HG02943 (cell line): ENCODE results near the gene C6orf89.
A peak's percentile ranks its signal among the peaks of the same experiment; 100 is the strongest.
"Not testable (repeated sequence)": the region's sequence is repeated elsewhere in the genome, so short reads cannot be mapped to it uniquely, and the experiment has no call there.

Experiments
- ATAC-seq: cut with Tn5 transposase; IDR thresholded peaks from one replicate; pipeline ENCODE4 v1.9.1; 2021; ENCODE audit warnings: mild to moderate bottlenecking, low read depth, moderate library complexity; ENCODE audit not compliant: unreplicated experiment

The C6orf89 gene

GRCh38 chr6:36886950-36887618, 1.3 kb downstream of the C6orf89 start:
- no peak for ATAC-seq

- no peak for ATAC-seq
These were observed 2.4 kb downstream of the C6orf89 start for GRCh38 chr6:36888115-36888643.

- no peak for ATAC-seq
These were observed 3.1 kb downstream of the C6orf89 start for GRCh38 chr6:36888654-36889481.

- ATAC-seq, result no peak
These were observed 4.4 kb downstream of the C6orf89 start for GRCh38 chr6:36890112-36890663.

GRCh38 chr6:36891153-36891552, 5.4 kb downstream of the C6orf89 start:
- not testable (repeated sequence) for ATAC-seq

GRCh38 chr6:36893976-36894932, 8.5 kb downstream of the C6orf89 start:
- ATAC-seq, result no peak

GRCh38 chr6:36897609-36898008, 11.9 kb downstream of the C6orf89 start:
- no peak for ATAC-seq

- ATAC-seq, result no peak
These were observed 18.4 kb downstream of the C6orf89 start for GRCh38 chr6:36904114-36904513.

- ATAC-seq, result no peak
These were observed 19.2 kb downstream of the C6orf89 start for GRCh38 chr6:36904851-36905393.

- ATAC-seq, result no peak
These were observed 21.0 kb downstream of the C6orf89 start for GRCh38 chr6:36906539-36907325.

- ATAC-seq, result no peak
These were observed 22.0 kb downstream of the C6orf89 start for GRCh38 chr6:36907781-36908180.

GRCh38 chr6:36908747-36909146, 23.0 kb downstream of the C6orf89 start:
- no peak for ATAC-seq

GRCh38 chr6:36912030-36912454, 26.3 kb downstream of the C6orf89 start:
- ATAC-seq, result no peak

- peak; percentile 77 for ATAC-seq
These were observed 26.8 kb downstream of the C6orf89 start for GRCh38 chr6:36912586-36912985.

GRCh38 chr6:36913082-36913481, 27.3 kb downstream of the C6orf89 start:
- ATAC-seq, result peak; percentile 26

- no peak for ATAC-seq
These were observed 28.6 kb downstream of the C6orf89 start for GRCh38 chr6:36914227-36914794.

- ATAC-seq, result no peak
These were observed 29.8 kb downstream of the C6orf89 start for GRCh38 chr6:36915599-36915998.

GRCh38 chr6:36916126-36916525, 30.4 kb downstream of the C6orf89 start:
- no peak for ATAC-seq
